HG03354 (cell line): ENCODE data around the gene BNIP5.
"Not testable (repeated sequence)": the region's sequence is repeated elsewhere in the genome, so short reads cannot be mapped to it uniquely, and the experiment has no call there.

Source experiments
- ATAC-seq: cut with Tn5 transposase; IDR thresholded peaks from one replicate; pipeline ENCODE4 v1.9.1; 2021; ENCODE audit warnings: mild to moderate bottlenecking; ENCODE audit not compliant: unreplicated experiment, poor library complexity, severe bottlenecking

Gene BNIP5

GRCh38 chr6:36368421-36368820, 31.7 kb upstream of the BNIP5 start:
- ATAC-seq = no peak

- ATAC-seq = no peak
Observed at GRCh38 chr6:36367743-36368142, 31.1 kb upstream of the BNIP5 start.

DNA sequence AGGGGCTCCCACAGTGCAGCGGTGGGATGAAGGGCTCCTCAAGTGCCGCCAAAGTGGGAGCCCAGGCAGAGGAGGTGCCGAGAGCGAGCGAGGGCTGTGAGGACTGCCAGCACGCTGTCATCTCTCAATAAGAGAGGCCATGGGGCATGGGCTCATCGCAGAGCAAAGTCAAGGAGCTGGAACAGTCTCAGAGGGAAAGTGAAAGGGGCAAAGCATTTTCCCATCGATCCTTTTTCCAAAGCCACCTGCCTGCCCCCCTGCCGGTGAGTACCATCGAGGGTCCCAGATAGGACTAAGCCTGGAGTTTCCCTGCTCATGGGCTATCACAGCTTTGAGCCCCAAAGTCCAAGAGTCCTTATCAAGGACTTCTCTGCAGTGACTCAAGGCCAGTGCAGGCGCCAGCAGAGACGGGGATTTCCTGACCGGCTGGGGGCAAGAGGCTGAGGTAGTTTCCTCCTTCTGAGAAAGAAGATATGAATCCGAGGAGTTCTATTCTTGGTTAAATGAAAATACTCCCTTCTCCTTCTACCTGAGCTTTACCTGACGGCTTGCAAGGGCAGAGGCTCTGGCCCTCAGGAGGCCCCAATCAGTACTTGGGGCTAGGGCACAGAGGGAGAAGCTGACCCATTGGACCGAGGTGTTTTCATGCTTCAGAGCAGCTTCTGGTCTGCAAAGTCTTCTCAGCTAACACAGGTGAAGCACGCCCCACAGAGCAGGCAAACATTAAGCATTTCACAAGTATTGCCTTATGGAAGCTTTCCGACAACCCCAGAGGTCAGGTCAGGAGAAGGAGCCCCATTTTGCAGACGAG, 28.2 kb upstream of the BNIP5 start:
- ATAC-seq = no peak

DNA sequence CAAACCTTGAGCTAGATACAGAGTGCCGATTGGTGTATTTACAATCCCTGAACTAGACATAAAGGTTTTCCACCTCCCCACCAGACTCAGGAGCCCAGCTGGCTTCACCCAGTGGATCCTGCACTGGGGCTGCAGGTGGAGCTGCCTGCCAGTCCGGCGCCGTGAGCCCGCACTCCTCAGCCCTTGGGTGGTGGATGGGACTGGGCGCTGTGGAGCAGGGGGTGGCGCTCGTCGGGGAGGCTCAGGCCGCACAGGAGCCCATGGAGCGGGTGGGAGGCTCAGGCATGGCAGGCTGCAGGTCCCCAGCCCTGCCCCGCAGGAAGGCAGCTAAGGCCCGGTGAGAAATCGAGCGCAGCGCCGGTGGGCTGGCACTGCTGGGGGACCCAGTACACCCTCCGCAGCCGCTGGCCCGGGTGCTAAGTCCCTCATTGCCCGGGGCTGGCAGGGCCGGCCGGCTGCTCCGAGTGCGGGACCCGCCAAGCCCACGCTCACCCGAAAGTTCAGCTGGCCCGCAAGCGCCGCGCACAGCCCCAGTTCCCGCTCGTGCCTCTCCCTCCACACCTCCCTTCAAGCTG, 27.5 kb upstream of the BNIP5 start:
- ATAC-seq = not testable (repeated sequence)

DNA sequence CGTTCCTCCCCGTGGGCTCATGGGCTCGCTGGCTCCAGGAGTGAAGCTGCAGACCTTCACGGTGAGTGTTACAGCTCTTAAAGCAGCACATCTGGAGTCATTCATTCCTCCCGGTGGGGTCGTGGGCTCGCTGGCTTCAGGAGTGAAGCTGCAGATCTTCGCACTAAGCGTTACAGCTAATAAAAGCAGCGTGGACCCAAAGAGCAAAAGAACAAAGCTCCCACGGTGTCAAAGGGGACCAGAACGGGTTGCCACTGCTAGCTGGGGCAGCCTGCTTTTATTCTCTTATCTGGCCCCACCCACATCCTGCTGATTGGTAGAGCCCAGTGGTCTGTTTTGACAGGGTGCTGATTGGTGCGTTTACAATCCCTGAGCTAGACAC, 26.7 kb upstream of the BNIP5 start:
- not testable (repeated sequence) for ATAC-seq

GRCh38 chr6:36362551-36363370, 26.1 kb upstream of the BNIP5 start:
- no peak for ATAC-seq

GRCh38 chr6:36361071-36361470, 24.4 kb upstream of the BNIP5 start:
- no peak for ATAC-seq

DNA sequence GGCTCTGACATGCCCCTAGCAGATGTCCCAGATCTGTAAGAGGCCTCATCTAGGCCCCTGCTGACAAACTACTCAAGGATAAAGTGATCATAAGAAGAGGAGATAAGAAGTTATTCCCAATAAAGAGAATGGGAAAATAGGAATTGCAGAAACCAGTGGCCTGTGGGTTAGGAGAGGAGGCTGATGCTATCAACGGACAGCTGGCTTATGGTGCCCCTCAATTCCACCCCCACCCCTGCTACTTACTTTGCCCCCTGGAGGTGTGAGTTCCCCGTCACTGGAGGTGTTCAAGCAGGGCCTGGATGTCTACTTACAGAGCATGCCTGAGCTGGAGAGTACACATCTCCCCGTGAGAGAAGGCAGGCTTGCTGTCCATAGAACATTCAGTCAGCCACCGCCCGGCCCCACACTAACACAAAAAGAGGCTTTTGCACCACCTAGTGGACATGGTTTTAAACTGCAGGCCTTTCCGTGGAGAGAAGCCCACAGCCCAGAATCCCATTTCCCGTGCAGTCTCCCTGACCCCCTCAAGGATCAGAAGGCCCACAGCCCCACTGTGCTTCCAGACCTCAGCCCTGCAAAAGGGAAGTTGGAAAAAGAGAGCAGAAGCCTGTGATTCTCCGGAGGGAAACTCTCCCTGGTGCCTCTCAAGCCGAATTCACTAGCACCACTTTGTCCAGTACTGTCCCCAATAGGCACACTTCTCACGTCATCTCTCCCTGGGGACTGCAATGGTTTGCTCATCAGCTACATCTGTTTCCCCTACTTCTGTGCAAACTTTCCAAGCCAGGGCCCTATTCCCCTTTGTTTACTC, 23.8 kb upstream of the BNIP5 start:
- ATAC-seq = no peak

DNA sequence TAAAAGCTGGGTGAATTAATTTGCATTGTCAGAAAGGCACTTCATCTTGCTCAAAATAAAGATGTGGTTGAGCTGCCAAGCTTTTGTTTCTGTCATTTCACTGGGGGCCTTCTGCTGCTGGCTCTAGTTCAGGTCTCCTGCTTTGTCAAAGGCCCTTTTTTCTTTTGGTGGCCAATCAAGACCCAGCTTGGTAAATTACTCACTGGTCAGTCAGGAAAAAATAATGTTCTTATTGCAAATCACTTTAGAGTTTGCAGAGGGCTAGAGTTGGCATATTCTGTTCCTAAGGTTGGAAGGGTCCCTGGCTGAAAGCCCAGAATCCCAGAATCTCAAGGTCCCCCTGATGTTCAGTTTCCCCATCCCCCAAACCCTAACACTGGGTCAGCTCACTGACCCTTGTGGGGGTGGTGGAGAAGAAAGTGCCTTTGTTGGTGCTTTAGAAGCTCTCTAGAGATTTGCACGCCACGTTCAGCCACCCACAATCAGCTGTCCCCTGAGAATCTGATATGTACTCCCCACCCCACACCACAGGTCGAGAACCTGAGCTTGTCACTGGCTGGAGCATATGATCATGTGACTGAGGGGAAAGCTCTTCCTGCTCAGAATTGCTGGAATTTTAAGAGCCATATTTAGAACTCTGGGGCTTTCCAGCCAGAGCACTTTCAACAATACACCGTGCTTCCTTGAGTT, 21.7 kb upstream of the BNIP5 start:
- ATAC-seq = no peak

DNA sequence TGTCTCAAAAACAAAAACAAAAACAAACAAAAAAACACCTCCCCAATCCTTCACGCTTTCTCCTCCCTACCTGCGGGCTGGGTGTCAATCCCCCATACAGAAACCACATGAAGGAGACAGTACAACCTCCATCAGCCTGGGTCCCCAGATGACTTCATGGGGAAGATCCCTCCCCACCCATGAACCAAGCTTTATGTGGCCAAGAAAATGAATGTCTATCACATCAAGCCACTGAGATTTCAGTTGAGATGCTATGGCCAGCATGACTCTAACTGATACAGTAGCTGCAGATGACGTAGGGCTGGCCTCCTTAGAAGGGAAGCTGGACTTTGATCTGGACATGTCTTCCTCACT, 21.2 kb upstream of the BNIP5 start:
- ATAC-seq = no peak

DNA sequence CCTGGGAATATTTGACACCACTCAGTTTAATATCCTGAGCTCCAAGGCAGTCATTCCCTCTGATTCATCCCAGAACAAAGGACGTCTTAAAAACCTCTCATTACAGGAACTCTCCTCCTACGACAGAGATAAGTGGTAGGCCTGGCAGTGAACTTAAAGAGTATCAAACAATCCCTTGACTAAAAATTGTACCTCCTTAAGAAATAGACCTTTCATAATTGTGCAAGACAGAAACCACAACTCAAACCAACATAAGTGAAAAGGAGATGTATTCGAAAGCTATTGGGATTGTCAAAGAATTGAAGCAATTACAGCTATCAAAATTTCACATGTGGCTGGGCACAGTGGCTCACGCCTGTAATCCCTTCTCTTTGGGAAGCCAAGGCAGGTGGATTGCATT, 19.1 kb upstream of the BNIP5 start:
- no peak for ATAC-seq

DNA sequence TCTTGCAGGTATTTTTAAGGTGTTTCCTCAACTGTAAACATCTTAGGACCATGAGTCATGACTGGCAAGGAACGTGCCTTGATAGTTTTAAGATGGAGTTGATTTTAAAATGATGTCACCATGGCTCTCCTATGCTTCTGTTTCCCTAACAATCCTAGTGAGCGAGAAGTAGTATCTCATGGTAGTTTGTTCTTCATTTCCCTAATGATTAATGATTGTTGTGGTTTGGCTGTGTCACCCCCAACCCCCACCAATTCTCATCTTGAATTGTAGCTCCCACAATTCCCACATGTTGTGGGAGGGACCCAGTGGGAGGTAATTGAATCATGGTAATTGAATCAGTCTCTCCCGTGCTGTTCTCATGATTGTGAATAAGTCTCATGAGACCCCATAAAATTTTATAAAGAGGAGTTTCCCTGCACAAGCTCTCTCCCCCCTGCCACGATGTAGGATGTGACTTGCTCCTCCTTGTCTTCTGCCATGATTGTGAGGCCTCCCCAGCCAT, 16.8 kb upstream of the BNIP5 start:
- ATAC-seq = no peak

DNA sequence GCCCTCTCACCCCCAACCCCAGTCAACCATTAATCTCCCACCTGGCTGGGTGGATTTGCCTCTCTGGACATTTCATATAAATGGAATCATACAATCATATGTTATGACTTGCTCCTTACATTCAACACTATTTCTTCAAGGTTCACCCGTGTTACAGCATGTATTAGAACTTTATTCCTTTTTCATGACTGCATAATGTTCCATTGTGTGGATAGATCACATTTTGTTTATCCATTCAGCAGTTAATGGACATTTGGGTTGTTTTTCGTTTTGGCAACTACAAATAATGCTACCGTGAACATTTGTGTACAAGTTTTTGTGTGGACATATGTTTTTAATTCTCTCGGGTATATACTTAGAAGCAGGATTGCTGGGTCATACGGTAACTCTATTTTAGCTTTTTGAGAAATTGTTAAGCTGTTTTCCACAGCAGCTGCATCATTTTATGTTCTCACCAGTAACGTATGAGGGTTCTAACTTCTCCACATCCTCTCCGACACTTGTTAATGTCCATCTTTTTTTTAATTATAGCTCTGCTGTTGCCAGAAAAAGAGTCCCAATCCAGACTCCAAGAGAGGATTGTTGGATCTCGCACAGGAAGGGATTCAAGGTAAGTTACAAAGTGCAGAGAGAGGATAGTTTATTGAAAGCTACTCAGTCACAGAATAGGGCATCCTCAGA, 15.9 kb upstream of the BNIP5 start:
- no peak for ATAC-seq

DNA sequence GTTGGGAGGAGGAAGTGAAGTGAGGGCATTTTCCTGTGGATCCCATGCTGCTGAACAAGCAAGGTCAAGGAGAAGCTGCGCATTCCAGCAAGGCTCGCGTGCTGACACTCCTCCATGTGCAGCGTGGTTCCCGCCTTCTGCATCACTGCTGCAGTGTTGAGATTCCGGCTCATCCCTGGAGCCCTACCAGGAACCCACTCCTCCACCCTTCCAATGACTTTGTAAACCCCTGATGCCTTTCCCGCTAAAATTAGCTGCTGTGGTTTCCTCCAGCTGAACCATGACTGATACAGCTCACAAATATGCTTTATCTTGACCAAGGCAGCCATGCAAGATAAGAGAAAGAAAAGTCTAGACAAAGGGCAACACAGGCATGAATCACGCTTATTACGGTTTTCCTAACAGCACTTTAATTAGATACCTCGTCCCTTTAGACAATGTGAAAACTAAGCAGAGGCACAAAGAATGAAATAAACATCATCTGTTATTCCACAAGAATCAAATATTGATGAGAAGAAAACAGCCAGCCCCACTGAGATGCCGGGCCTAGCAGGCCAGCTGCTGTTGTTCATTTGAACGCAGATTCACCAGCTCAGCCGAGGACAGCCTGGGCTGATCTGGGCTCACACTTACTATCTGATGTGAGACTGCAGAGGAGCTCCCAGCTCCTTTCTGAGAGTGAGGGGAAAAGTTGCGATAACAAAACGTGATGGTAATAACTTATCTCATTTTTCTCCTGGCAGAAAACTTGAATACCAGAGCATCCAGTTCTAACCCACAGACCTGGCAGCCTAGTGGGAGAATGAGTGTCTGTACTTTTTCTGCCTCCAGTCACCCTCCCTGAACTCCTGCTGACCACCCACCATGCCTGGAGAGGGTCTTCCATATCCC, 14.2 kb upstream of the BNIP5 start:
- ATAC-seq = no peak

DNA sequence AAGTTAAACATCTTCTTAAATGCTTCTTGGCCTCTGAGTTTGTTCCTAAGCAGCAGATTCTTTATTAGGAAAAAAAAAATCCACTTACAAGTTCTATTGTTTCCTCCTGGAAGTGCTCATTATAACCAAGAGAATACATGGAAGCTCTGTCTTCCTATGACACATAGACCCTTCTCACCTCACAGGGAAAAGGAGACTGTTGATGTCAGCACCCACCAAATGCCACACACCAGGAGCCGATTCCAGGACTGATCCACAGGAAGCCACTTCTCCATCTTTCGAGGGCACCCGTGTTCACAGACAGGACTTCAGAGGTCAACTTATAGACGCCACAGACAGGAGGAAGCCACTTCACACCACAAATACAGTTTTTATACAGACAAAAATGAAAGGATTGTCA, 13.4 kb upstream of the BNIP5 start:
- no peak for ATAC-seq

GRCh38 chr6:36349240-36349639, 12.6 kb upstream of the BNIP5 start:
- ATAC-seq = no peak

GRCh38 chr6:36347621-36348020, 10.9 kb upstream of the BNIP5 start:
- no peak for ATAC-seq
